Liver (tissue), 3 donors: ENCODE data around the gene CES2.

ENCODE experiments used
- HNF4G ChIP-seq: IDR thresholded peaks from 2 replicates; pipeline ENCODE4 v1.6.1; 2016; ENCODE audit warnings: antibody characterized with exemption
- RAD21 ChIP-seq, 2 donors: IDR thresholded peaks; 2 replicates each; pipeline ENCODE4 v1.6.1; 2016; ENCODE audit warnings: antibody characterized with exemption in 2 of 2, mild to moderate bottlenecking in 2 of 2
- TAF1 ChIP-seq: conservative IDR thresholded peaks from 2 replicates; pipeline ENCODE4 v1.6.1; 2016; ENCODE audit warnings: antibody characterized with exemption, mild to moderate bottlenecking
- TF ChIP-seq, protein P1 (sequence below): fragments of 150-350 bp; IDR thresholded peaks from 2 replicates; pipeline ENCODE4 v1.5.1; 2017; ENCODE audit warnings: improper control_type of control experiment, low read depth, low read length; ENCODE audit not compliant: missing input control
- TF ChIP-seq, protein P2 (sequence below): IDR thresholded peaks from 2 replicates; pipeline ENCODE4 v1.6.1; 2016; ENCODE audit warnings: antibody characterized with exemption
- TF ChIP-seq, protein P3 (sequence below): IDR thresholded peaks from 2 replicates; pipeline ENCODE4 v1.6.1; 2016; ENCODE audit warnings: antibody characterized with exemption
- donor health status: healthy.
- donor health status: healthy.

DNA sequence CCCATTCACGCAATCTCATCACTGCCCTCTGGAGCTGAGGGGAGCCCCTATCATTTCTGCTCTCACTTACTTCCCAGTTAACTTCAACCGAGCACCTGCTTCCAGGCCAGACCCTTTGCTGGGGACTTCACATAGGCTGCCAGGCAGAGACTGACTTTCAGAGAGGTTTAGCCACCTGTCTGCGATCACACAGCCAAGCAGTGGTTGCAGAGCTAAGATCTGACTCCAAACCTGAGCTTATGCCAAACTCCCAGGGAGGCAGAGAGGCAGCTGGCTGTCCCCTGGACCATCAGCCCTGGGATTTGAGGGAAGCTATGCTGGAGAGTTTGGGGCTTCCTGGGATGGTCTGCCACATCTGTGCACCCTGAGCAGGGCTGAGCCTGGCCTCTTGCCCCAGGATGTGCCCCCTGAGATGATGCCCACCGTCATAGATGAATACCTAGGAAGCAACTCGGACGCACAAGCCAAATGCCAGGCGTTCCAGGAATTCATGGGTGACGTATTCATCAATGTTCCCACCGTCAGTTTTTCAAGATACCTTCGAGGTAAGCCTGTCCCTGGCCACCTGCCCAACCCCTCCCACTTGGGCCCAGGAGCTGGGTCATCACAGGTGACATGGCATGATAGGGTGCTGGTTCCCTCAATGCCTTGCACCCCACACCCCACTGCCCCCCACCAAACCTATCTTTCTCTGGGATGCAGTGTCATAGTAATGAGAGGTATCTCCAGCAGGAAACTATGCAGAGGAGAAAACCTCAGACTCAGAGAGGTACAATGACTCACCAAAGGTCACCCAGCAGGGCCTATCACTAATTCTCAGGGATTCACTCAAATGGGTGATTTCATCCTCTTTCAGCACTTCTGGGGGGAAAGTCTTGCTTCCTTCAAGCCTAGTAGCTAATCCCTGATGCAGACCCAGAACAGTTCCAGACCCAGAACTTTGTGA is 35.7 kb downstream of the CES2 start:
- TF ChIP-seq, protein P1, sequence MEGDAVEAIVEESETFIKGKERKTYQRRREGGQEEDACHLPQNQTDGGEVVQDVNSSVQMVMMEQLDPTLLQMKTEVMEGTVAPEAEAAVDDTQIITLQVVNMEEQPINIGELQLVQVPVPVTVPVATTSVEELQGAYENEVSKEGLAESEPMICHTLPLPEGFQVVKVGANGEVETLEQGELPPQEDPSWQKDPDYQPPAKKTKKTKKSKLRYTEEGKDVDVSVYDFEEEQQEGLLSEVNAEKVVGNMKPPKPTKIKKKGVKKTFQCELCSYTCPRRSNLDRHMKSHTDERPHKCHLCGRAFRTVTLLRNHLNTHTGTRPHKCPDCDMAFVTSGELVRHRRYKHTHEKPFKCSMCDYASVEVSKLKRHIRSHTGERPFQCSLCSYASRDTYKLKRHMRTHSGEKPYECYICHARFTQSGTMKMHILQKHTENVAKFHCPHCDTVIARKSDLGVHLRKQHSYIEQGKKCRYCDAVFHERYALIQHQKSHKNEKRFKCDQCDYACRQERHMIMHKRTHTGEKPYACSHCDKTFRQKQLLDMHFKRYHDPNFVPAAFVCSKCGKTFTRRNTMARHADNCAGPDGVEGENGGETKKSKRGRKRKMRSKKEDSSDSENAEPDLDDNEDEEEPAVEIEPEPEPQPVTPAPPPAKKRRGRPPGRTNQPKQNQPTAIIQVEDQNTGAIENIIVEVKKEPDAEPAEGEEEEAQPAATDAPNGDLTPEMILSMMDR: no peak
- TF ChIP-seq TAF1: no peak
- TF ChIP-seq, protein P2, sequence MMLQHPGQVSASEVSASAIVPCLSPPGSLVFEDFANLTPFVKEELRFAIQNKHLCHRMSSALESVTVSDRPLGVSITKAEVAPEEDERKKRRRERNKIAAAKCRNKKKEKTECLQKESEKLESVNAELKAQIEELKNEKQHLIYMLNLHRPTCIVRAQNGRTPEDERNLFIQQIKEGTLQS: no peak
- no peak for TF ChIP-seq HNF4G
- TF ChIP-seq RAD21 (IDR thresholded peaks at IDR 0.05): no peak
- TF ChIP-seq, protein P3, sequence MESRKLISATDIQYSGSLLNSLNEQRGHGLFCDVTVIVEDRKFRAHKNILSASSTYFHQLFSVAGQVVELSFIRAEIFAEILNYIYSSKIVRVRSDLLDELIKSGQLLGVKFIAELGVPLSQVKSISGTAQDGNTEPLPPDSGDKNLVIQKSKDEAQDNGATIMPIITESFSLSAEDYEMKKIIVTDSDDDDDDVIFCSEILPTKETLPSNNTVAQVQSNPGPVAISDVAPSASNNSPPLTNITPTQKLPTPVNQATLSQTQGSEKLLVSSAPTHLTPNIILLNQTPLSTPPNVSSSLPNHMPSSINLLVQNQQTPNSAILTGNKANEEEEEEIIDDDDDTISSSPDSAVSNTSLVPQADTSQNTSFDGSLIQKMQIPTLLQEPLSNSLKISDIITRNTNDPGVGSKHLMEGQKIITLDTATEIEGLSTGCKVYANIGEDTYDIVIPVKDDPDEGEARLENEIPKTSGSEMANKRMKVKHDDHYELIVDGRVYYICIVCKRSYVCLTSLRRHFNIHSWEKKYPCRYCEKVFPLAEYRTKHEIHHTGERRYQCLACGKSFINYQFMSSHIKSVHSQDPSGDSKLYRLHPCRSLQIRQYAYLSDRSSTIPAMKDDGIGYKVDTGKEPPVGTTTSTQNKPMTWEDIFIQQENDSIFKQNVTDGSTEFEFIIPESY: no peak
